Tibial nerve (tissue), 4 donors: ENCODE measurements around the gene SLC40A1.

Experiments used
- EP300 ChIP-seq, 2 donors: sonication (generic); formaldehyde crosslinking; IDR thresholded peaks; one replicate each; pipeline ENCODE4 v1.6.1; 2017; ENCODE audit warnings: antibody characterized with exemption in 2 of 2, mild to moderate bottlenecking in 1 of 2
- TF ChIP-seq, protein P1 (sequence below), 5 experiments: fragments of 200-600 bp in 3 of 5; fragments of 450-650 bp in 2 of 5; sonication (generic) in 3 of 5; IDR thresholded peaks; one replicate each; pipeline ENCODE4 v1.5.1; 2016 to 2019; ENCODE audit warnings: antibody characterized with exemption in 5 of 5, mild to moderate bottlenecking in 3 of 5, moderate library complexity in 2 of 5

DNA sequence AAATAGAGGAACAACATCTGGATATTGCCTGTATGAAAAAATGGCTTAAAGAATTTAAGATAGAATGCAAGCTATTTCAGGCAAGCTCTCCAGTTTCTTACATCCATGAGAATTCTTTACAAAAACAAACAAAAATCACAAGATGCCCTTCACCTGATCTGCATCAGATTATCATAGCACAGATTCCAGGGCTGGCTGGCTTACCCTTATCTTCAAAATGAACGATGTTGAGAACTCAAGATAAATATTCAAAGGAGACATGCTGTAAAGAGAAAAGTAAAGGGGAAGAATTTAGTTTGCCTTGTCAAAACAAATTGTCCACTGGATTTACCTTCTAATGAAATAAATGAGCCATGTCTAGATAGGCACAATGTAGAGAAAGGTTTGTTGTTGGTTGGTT, 18.7 kb upstream of the SLC40A1 start:
- TF ChIP-seq, protein P1, sequence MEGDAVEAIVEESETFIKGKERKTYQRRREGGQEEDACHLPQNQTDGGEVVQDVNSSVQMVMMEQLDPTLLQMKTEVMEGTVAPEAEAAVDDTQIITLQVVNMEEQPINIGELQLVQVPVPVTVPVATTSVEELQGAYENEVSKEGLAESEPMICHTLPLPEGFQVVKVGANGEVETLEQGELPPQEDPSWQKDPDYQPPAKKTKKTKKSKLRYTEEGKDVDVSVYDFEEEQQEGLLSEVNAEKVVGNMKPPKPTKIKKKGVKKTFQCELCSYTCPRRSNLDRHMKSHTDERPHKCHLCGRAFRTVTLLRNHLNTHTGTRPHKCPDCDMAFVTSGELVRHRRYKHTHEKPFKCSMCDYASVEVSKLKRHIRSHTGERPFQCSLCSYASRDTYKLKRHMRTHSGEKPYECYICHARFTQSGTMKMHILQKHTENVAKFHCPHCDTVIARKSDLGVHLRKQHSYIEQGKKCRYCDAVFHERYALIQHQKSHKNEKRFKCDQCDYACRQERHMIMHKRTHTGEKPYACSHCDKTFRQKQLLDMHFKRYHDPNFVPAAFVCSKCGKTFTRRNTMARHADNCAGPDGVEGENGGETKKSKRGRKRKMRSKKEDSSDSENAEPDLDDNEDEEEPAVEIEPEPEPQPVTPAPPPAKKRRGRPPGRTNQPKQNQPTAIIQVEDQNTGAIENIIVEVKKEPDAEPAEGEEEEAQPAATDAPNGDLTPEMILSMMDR (IDR thresholded peaks at IDR 0.05), result no peak
- TF ChIP-seq EP300 (IDR thresholded peaks at IDR 0.05), result no peak
